Measurements from ENCODE around the gene NGFR.

The NGFR gene

DNA sequence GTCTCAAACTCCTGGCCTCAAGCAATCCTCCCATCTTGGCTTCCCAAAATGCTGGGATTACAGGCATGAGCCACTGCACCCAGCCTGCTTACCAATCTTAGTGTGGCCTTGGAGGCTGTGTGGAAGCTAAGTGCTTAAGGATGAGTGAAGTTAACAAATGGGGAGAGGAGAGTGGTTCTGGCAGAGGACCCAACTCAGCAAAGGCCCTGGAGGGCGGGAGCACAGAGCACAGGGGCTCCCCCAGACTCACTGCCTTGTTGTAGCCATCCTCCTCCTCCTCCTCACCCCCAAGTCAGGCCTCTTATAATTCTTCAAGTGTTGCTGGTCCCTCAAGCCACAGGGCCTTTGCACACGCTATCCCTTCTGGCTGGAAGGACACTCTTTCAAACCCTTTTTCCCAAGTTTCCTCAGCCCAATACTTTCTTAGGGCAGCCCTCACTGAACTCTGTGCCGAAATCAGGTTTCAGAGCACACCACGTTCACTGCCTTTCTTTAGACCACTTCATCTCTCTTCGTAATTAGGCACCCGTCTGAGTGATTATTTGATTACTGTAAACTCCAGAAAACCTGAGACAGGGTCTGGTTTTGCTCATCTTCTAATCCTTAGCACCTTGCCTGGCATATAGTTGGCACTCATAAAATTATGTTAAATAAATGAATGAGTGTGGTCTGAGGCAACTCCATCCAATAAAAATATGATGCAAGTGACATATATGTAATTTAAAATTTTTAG is 23.4 kb downstream of the NGFR start:
- DNase-seq, result no peak

DNA sequence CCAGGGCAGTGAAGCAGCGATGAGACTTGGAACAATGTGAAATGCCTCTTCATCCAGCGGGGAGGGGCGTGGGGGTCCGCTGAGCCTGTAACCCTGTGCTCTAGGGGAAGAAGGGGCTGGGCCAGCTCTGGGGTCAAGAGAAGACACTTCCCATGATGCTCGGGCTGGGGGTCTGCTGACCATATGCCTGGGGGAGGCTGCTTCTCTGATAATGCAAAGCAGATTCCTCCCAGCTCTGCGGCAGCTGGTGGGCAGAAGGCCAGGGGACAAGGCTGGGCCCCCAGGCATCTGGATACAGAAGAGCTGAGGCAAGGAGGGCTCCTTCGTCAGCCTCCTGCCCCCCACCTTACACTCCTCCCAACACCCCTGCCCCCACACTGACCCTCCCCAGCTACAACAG is 24.7 kb downstream of the NGFR start:
- DNase-seq, result no peak

DNA sequence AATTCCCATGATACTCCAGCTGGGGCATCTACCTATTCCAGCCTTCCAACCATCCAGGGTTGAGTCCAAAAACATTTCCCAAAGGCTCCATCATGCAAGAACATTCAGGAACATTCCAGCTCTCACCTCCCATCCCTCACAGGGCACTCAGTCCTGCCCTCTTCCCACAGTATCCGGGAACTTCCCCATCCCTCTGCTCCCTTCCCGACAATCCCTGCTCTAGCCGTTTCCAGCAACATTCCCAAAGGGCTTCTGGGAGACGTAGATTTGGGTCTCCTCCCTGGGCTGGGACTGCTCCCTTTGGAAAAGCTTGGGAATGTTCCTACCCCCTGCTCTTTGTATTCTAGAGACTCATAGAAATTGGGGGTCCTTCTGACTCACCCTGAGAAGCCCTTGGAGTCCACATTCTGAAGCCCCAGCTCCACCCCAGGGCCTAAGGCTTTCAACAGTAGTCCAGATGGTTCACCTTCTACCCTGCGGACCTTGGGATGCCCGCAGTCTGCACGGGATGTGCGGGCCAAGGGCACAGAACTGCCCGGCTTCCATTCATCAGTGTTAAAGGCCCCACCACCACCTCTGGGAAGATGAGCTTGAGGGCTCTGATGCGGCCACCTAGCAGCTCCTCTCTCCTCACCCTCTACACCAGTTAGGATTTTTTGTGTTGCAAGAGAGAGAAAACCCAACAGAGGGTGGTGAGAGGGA is 25.4 kb downstream of the NGFR start:
- no peak for DNase-seq

DNA sequence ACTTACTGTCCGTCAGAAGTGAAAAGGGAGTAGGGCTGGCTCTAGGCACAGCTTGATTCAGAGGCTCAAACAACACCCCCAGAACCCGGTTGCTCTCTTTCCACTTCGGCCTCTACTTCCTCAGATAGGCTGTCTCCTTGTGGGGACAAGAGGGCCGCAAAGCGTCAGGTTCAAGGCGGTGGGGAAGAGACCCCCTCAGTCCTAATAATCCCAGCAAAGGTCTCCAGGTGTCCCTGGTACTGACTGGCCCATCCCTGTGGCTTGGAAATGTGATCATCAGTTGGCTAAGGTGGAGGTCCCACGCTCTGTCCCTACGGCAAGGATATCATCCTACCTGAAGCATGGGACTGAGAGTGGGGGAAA is 26.0 kb downstream of the NGFR start:
- no peak for DNase-seq

DNA sequence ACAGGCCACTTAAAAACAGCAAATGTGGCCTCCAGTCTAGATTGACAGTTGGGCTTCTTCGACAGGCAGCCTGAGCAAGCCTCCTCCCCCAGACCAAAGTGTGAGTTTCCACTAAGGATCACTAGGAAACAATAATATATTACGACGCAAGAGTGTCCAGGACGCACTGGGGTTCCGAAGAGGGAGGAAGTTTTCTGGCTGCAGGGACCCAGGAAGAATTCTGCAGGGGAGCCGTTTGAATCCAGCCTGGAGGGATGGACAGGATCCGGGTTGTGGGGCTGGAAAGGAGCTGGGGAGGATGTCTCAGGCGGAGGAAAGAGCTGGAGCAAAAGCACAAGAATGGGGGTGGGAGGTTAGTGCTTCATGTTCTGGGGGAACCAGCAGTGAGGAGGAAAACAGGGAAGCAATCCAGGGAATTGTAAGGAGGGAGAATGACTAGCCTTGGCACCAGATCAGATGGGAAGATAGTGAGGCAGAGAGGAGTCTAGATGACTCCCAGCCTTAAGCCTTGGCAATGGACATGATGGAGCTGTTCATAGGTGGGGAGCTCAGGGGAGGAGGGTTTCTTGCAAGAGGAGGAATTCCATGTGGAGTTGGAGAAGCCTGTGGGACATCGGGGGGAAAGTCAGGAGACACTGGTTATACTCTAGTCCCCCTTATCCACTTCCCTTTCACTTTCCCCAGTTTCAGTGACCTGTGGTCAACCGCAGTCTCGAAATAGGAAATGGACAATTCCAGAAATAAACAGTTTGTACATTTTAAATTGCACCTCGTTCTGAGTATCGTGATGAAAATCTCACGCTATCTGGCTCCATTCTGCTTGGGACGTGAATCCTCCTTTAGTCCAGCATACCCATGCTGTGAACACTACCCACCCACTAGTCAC is 26.6 kb downstream of the NGFR start:
- DNase-seq, result no peak

DNA sequence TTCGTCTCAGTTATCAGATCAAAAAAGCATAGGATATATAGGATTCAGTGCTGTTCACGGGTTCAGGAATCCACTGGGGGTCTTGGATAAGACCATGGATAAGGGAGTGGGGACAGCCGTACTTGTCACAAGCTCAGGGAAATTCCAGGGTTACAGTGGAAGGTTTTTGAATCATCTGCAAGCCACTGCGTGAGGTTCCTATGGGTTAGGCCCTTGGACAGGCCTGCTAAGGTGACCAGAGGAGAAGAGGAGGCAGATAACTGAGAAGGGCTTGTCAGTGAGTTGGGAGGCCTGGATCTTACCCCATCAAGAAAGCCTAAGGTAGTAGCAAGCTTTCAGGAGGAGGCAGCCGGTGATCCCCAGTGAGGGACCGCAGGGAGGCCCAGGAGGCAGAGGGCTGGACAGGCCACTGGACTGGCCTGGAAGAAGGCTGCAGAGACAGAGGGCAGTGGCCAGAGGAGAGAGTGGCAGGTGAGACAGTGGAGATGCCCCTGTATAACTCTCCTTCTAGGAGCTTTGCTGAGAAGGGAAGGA is 27.3 kb downstream of the NGFR start:
- DNase-seq, result no peak

DNA sequence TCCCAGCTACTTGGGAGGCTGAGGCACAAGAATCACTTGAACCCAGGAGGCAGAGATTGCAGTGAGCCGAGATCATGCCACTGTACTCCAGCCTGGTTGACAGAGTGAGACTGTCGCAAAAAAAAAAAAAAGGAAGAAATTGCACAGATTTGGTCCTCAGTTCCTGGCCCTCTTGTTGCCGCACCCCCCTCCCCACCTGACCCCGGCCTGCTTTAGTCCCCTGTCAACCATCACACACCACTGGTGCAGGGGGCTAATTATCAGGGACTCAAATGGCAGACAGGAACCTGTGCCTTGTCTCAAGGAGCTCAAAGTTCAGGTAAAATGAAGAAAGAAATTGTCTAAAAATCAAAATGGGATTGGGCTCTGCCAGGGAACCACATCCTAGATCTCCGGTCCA is 28.1 kb downstream of the NGFR start:
- no peak for DNase-seq

DNA sequence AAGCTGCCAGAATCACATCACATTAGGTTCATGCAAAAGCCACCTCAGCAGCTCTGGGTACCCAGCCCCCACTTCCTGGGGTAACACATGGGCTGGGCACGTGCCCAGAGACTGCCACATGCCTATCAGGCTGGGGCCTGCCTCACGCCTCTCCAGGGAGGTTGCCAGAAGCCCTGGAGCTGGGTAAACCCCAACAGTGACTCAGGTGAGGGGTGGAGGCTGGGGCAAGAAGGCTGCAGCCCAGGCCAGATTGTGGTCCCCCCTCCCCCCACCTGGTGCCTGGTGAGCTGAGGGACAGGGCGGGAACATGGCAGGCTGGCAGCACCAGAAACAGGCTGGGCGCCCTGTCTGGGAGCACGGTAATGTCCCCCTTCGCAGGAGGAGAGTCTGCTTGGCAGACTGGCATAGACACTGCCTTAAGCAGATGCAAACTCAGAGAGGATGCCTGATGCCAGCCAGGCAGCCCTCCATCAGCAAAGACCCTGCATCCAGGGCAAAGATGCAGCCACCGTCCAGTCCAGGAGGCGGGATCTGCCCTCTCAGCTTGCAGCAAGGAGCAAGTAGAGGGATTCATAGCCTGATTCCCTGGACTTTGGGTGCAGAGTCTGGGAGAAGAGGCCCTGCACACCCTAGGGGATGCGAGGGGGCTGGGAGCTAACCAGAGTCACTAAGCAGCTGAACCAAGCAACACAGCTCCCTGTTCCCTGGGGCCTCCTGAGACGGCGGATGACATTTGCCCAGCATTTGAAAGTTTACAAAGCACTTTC is 28.8 kb downstream of the NGFR start:
- DNase-seq, result peak; percentile 72

DNA sequence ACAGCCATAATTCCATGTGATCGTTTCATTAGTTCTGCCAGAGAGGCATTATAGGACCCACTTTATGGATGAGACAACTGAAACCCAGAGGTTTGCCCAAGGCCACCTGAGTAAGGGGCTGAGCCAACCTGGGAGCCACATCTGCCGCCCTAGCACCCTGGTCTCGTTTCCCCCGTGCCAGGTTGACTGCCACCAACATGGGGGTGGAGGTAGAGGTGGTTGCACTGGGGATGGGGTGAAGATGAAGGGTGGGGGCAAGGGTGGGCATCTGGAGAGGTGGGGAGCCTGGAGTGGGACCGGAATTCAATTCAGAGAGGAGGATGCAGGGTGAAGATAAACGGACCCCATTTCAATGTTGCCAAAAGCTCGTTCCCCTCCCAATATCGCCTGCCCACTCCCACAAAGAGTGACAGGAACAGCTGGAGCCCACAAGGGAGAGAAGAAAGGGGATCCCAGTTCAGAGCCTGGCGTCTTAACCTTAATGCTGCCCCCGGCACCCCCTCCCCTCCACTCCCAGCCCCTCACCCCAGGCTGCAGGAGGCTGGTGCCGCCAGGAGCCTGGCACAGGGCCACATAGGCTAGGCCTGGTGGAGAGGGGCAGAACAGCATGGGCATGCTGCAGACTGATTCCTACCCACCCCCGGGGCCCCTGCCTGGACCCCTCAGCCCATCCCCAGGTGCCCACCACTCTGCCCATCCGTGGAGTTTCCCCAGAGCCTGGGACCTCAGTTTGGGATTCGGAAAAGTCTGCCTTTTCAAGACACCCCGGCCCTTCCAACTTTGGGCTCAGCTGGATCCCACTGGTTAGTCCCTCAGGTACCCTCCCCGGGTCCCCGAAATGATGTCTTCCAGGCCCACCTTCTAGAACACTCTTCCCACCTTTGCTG is 29.6 kb downstream of the NGFR start:
- DNase-seq, result no peak

DNA sequence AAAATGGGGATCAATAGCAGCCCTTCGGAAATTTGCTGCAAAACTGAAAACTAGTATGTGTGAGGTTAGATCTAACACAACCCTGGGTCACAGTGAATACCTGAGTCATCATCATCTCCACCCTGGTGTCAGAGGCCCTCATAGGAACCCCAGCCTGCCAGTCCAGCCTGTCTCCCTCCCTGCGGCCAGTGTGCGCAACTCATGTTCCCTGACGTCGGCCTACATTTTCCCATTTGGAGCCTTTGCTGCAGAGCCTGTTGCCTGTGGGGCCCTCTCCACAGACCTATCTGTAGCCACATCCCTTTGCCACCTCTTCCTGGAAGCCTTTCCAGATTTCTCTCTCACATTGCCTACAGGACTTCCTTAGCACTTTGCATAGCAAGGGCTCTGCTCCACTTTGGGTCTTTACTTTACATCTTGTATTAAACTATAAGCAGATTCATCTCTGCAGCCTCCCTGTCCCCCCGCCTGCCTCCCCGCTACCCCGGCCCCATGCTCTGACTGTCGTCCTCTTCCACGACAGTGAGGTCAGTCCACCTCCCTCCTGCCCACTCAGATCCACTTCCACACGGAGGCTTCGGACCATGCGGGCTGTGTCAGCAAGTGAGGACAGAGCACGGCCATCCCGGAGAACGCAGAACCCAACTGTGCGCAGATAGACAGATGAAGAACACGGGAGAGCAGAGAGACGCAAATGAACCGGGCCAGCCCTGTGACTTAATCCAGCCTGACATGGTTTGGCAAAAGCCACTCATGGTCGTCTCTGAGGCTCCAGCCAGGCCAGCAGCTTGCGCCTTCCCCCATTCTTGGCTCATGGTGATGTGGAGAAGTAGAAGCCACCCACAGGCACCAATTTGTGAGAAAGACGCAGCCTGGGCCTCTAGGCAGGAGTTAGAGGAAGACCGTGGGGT is 31.0 kb downstream of the NGFR start:
- no peak for DNase-seq

DNA sequence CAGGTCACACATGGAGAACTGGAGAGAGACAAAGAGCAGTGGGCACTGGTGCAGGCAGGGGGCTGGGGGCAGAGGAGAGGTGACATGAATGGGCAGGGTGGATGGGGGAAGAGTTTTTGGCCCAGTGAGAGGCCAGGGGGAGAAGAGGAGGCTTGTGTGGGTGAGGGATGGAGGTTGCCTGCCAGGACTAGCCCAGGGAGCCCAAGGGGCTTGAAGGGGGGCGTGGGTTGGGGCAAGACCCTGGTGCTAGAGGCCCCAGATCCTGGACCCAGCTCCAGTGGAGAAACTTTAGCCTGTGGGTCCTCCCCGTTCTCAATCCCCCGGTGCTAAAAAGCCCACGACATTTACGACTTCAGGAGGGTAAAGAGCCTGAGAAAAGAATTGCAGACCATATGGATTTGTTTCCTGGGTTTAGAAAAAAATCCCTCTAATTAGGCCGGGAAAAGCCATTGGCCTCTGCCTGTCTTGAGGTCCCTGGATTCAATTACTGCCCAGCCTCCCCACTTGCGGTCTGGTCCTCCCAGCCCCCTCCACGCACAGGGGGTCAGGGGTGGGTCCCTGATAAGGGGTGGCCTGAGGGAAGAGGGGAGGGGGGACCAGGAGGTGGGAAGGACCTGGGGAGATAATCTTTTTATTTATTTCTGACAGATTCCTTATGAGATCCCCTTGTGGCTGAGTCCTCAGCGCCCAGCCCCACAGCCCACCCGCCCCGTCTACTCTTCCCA is 33.0 kb downstream of the NGFR start:
- DNase-seq, result no peak

DNA sequence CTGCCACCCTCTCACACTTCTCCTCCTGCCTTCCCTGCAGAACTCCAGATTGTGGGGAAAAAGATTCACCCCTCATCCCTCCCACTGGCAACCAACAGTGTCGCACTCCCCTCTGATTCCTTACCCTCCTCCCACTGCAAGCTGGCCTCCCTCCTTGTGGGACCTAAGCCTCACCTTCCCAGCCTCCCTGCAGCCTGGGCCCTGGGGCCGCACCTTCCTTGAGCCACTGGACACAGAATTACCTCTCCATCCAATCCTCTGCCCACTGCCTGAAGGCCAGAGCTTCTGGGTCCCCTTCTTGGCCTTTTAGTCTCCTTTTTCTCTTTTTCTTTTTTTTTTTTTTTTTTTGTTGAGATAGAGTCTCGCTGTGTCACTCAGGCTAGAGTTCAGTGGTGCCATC is 33.9 kb downstream of the NGFR start:
- DNase-seq, result no peak

DNA sequence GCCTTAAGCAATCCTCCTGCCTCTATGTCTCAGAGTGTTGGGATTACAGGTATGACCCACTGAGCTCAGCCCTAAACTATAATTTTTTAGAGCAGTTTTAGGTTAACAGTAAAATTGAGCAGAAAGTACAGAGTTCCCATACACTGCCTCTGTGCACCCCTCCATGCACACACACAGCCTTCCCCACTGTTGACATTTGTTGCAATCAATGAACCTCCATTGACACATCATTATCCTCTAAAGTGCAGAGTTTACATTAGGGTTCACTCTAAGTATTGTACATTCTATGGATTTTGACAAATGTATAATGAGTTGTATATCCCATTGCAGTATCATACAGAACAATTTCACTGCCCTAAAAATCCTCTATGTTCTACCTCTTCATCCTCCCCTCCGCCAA is 35.0 kb downstream of the NGFR start:
- DNase-seq, result no peak

DNA sequence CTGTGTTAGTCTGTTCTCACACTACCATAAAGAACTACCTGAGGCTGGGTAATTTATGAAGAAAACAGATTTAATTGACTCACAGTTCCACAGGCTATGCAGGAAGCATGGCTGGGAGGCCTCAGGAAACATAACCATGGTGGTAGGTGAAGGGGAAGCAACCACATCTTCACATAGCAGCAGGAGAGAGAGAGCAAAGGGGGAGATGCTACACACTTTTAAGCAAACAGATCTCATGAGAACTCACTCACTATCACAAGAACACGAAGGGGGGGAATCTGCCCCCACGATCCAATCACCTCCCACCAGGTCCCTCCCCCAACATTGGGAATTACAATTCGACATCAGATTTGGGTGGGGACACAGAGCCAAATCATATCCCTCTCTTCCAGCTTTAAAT is 48.8 kb downstream of the NGFR start:
- DNase-seq, result no peak

DNA sequence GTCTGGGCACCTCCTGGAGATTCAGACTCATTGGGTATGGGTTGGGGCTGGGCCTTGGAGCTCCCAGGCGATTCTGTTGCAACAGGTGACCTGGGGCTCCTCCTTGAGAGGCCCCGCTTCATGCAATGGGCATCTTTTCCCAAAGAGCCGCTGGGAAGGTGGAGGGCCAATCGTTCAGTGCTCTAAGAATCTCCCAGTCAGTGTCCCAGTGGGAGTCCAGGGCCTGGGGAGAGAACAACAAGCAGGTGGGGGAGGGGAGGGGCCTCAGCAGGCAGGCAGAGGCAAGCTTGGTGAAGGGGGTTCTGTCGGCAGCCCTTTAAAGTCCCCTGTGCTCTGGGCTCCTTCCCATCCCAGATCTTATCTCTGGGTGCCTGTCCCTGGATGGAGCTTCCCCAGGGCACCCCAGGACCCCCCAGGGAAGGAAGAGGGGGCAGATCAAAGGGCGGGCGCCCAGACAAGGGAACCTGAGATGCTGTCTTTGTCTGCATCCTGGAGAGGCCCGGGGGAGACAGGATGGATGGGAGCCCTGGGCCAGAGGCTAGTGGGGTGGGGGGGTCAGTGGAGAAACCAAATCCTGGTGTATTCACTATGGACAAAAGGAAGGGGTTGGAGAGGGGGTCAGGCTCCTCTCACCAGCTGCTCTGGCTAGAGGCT is 50.0 kb downstream of the NGFR start:
- DNase-seq, result no peak

DNA sequence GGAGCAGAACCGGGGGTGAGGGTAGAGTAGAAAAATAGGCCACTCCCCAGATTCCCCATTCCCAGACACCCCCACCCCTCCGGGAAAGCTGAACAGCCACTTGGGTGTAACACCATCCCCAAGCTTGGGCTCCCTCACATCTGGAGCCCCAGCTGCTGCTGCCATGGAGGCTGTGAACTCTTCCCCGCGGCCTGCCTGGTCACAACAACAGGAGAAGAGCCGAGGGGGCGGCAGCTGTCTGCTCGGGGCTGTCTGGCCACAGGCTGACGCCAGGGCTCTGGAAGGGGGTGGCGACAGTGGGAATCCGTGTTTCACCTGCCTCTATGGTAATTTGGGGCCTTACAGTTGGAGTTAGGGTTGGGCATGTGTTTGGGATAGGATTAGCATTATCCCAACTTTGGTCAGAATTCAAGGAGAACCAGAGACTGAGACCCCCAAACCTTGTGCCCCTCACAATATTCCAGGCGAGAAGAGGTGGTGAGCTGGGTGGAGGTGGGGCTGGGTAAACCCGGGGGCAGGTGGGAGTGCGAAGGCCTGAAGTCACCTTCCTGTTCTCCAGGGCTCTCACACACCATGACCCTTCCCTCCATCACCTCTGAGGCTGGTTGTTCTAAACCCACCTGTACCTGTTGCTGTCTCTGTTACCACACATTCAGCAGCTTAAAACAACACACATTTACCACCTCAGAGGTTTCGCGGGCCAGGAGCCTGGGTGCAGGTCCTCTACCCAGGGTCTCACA is 50.9 kb downstream of the NGFR start:
- DNase-seq, result no peak

DNA sequence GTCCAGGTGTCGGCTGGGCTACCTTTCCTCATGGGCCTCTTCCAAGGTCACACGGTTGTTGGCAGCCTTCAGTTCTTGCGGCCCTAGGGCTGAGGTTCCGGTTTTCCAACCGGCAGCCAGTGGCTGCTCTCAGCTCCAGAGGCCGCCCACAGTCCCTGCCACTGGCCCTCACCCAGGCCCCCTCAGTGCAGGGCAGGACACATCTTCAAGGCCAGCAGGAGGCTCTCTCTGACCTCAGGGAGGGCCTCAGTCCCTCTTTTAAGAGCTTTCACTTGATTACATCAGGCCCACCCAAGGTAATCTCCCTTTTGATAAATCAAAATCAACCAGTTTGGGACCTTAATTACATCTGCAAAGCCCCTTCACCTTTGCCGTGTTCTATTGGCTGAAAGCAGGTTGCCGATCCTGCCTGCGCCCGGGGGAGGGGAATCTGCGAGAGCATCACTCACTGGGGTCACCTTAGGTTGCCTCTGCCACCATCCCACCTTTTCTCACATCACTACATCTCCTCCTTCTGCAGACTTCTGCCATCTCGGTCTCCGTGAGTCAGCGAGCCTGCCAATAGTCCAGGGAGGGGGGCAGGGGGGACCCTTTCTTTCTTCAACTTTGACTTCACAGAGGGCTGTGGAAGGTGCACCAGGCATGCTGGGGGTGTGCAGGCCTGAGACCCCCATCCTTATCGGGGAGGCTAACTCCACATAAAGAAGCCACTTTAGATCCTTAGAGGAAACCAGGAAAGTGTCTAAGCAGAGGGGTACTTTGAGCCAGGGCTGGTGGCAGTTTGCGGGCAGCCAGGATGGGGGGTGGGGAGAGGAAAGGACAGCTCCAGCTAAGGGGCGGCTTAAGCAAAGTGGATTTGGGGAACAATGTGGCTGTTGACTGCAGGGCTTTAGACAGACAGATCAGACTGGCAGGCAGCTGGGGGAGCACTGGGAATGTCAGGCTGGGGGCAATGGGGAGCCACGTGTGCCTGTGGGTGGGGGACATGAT is 51.7 kb downstream of the NGFR start:
- no peak for DNase-seq

All from NK-92 treated with Interleukin-12 subunit alpha and Interleukin-12 subunit beta, amount 100 ng/mL, for 24 hours (cell line).